Neural progenitor cell (in vitro differentiated cells): ENCODE data around the gene PDE11A. TPM values are rescaled to one million over a fixed set of nuclear protein-coding genes. Genes with fewer than 3 reads are reported as not detected.

Source experiments
- DNase-seq: peaks from one replicate; pipeline ENCODE4 v3.0.0-alpha.2; 2016; ENCODE audit warnings: low spot score
- H2AFZ ChIP-seq: fragments of 200-600 bp; sonication (generic); replicated peaks from 2 replicates; pipeline ENCODE4 v1.6.1; 2016; ENCODE audit warnings: antibody characterized with exemption
- H3F3A ChIP-seq: fragments of 200-600 bp; sonication (generic); 2 replicates; pipeline ENCODE4 v1.6.1; 2016; ENCODE audit warnings: antibody characterized with exemption, low read depth
- H3K27ac ChIP-seq: fragments of 200-600 bp; sonication (generic); 2 replicates; pipeline ENCODE4 v1.5.1; 2016; ENCODE audit warnings: mild to moderate bottlenecking
- H3K27me3 ChIP-seq: fragments of 200-600 bp; sonication (generic); 2 replicates; pipeline ENCODE4 v1.6.1; 2016; ENCODE audit warnings: mild to moderate bottlenecking, moderate library complexity
- H3K36me3 ChIP-seq: fragments of 200-600 bp; sonication (generic); 2 replicates; pipeline ENCODE4 v1.5.1; 2016
- H3K4me1 ChIP-seq: fragments of 200-600 bp; sonication (generic); 2 replicates; pipeline ENCODE4 v1.6.1; 2016; ENCODE audit warnings: mixed run types
- H3K4me2 ChIP-seq: fragments of 200-600 bp; sonication (generic); 2 replicates; pipeline ENCODE4 v1.6.1; 2016
- H3K4me3 ChIP-seq: fragments of 200-600 bp; sonication (generic); 2 replicates; pipeline ENCODE4 v1.5.1; 2016
- H3K79me2 ChIP-seq: fragments of 200-600 bp; sonication (generic); 2 replicates; pipeline ENCODE4 v1.6.1; 2016; ENCODE audit warnings: low read depth
- H3K9ac ChIP-seq: fragments of 200-600 bp; sonication (generic); 2 replicates; pipeline ENCODE4 v1.6.1; 2016
- H3K9me3 ChIP-seq: fragments of 200-600 bp; sonication (generic); 2 replicates; pipeline ENCODE4 v1.5.1; 2016; ENCODE audit warnings: low read depth
- H4K20me1 ChIP-seq: fragments of 200-600 bp; sonication (generic); 2 replicates; pipeline ENCODE4 v1.6.1; 2016; ENCODE audit warnings: low read depth
- H3K27ac Mint-ChIP-seq: 3 replicates; pipeline ENCODE4 v1.8.0; 2021; ENCODE audit warnings: mixed read lengths
- H3K27me3 Mint-ChIP-seq: 2 replicates; pipeline ENCODE4 v1.8.0; 2022; ENCODE audit warnings: low read depth, mild to moderate bottlenecking, inconsistent platforms, moderate library complexity, mixed read lengths; ENCODE audit not compliant: insufficient read depth
- H3K36me3 Mint-ChIP-seq: 3 replicates; pipeline ENCODE4 v1.8.0; 2021; ENCODE audit warnings: mixed read lengths
- H3K4me1 Mint-ChIP-seq: 3 replicates; pipeline ENCODE4 v1.8.0; 2021; ENCODE audit warnings: mixed read lengths
- H3K4me3 Mint-ChIP-seq: 3 replicates; pipeline ENCODE4 v1.8.0; 2021; ENCODE audit warnings: mild to moderate bottlenecking, moderate library complexity, mixed read lengths
- H3K9me3 Mint-ChIP-seq: 3 replicates; pipeline ENCODE4 v1.8.0; 2020; ENCODE audit warnings: mixed read lengths
- EZH2 ChIP-seq: fragments of 200-600 bp; sonication (generic); IDR thresholded peaks from 2 replicates; pipeline ENCODE4 v1.6.1; 2017; ENCODE audit warnings: antibody characterized with exemption, mild to moderate bottlenecking, moderate library complexity
- EZH2phosphoT487 ChIP-seq: fragments of 200-600 bp; sonication (generic); IDR thresholded peaks from 2 replicates; pipeline ENCODE4 v1.6.1; 2017; ENCODE audit warnings: antibody characterized with exemption
- total RNA-seq: library from RNA; depleted of rRNA; stranded (reverse); fragments of >200 nt; gene quantifications from 2 replicates; pipeline ENCODE4 v1.2.3, GENCODE V29; 2015; ENCODE audit warnings: low replicate concordance
- TF ChIP-seq, protein P1 (sequence below): fragments of 200-600 bp; sonication (generic); IDR thresholded peaks from 2 replicates; pipeline ENCODE4 v1.5.1; 2017; ENCODE audit warnings: antibody characterized with exemption, mild to moderate bottlenecking

The PDE11A gene
- total RNA-seq, 1 donor from 2014 or later = 0.13 TPM

DNA sequence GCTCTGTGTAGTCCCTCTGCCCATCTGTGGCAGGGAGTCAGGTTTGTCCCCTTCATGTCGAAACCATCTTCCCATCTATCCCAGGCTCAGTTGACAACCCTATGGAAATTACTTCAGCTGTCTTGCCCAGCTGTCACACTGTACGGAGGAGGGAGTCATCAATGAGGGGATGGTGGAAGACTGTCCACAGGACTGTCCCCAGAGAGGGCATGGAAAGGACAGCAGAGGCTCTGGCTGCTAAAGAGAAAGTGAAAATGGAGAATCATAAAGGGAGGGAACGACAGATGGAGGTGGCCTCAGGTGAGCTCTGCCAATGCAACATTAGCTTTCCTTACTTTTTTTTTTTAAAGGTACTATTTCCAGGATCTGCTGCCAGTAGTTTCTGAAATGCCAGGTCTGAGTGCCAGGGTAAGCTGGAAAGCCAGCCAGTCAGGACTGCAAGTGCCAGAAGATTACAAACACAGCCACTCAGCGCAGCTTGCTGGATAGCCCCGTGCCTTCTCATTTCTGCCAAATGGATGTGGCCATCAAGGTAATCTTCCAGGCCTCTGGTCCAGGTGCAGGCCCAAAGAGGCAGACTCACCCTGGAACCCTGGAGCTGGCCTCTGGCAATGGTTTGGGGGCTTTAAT is 487.2 kb downstream of the PDE11A start:
- Mint-ChIP-seq H3K36me3 (no peaks in the 10 kb centered on the region), H3K27ac (no peak overlapping the region), H3K4me1 (no peaks in the 10 kb centered on the region), H3K9me3 (no peaks in the 10 kb centered on the region), H3K4me3 (no peak overlapping the region), H3K27me3 (peaks cover 18% of the 10 kb centered on the region)
- Histone ChIP-seq H3K4me3 (no peak overlapping the region), H2AFZ (no peak overlapping the region), H4K20me1 (no peaks in the 10 kb centered on the region), H3K36me3 (no peaks in the 10 kb centered on the region), H3K9me3 (no peaks in the 10 kb centered on the region), H3K9ac (no peak overlapping the region), H3F3A (no peaks in the 10 kb centered on the region), H3K27me3 (no peaks in the 10 kb centered on the region), H3K4me2 (no peak overlapping the region), H3K4me1 (no peaks in the 10 kb centered on the region), H3K27ac (no peak overlapping the region), H3K79me2 (no peaks in the 10 kb centered on the region)
- no peak for TF ChIP-seq EZH2
- TF ChIP-seq, protein P1, sequence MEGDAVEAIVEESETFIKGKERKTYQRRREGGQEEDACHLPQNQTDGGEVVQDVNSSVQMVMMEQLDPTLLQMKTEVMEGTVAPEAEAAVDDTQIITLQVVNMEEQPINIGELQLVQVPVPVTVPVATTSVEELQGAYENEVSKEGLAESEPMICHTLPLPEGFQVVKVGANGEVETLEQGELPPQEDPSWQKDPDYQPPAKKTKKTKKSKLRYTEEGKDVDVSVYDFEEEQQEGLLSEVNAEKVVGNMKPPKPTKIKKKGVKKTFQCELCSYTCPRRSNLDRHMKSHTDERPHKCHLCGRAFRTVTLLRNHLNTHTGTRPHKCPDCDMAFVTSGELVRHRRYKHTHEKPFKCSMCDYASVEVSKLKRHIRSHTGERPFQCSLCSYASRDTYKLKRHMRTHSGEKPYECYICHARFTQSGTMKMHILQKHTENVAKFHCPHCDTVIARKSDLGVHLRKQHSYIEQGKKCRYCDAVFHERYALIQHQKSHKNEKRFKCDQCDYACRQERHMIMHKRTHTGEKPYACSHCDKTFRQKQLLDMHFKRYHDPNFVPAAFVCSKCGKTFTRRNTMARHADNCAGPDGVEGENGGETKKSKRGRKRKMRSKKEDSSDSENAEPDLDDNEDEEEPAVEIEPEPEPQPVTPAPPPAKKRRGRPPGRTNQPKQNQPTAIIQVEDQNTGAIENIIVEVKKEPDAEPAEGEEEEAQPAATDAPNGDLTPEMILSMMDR = no peak
- no peak for TF ChIP-seq EZH2phosphoT487
- no peak for DNase-seq

- Histone ChIP-seq H3K4me2 (no peak overlapping the region), H4K20me1 (no peaks in the 10 kb centered on the region), H3K4me1 (no peaks in the 10 kb centered on the region), H3K27me3 (no peaks in the 10 kb centered on the region), H3K79me2 (no peaks in the 10 kb centered on the region), H3K36me3 (no peaks in the 10 kb centered on the region), H2AFZ (no peak overlapping the region), H3K27ac (no peak overlapping the region), H3F3A (no peaks in the 10 kb centered on the region), H3K9ac (no peak overlapping the region), H3K4me3 (no peak overlapping the region), H3K9me3 (no peaks in the 10 kb centered on the region)
- Mint-ChIP-seq H3K4me3 (no peak overlapping the region), H3K27ac (no peak overlapping the region), H3K4me1 (no peaks in the 10 kb centered on the region), H3K27me3 (peaks cover 19% of the 10 kb centered on the region), H3K9me3 (no peaks in the 10 kb centered on the region), H3K36me3 (no peaks in the 10 kb centered on the region)
- no peak for TF ChIP-seq EZH2phosphoT487
- TF ChIP-seq, protein P1 = no peak
- TF ChIP-seq EZH2 = no peak
- no peak for DNase-seq
These were observed 488.4 kb downstream of the PDE11A start for GRCh38 chr2:177584030-177584692.

- Histone ChIP-seq H4K20me1 (no peaks in the 10 kb centered on the region), H3K9me3 (no peaks in the 10 kb centered on the region), H3K4me3 (no peak overlapping the region), H3K79me2 (no peaks in the 10 kb centered on the region), H3K4me1 (no peaks in the 10 kb centered on the region), H3F3A (no peaks in the 10 kb centered on the region), H3K9ac (no peak overlapping the region), H3K36me3 (no peaks in the 10 kb centered on the region), H3K27me3 (no peaks in the 10 kb centered on the region), H3K4me2 (no peak overlapping the region), H2AFZ (no peak overlapping the region), H3K27ac (no peak overlapping the region)
- H3K27ac Mint-ChIP-seq = no peak overlapping the region
- H3K4me1 Mint-ChIP-seq = no peaks in the 10 kb centered on the region
- peaks cover 13% of the 10 kb centered on the region for H3K27me3 Mint-ChIP-seq
- no peak for DNase-seq
- H3K9me3 Mint-ChIP-seq = no peaks in the 10 kb centered on the region
- H3K4me3 Mint-ChIP-seq = no peak overlapping the region
- H3K36me3 Mint-ChIP-seq = no peaks in the 10 kb centered on the region
- TF ChIP-seq, protein P1 = no peak
- TF ChIP-seq EZH2phosphoT487 (no peak), EZH2 (no peak)
These were observed 490.6 kb downstream of the PDE11A start for GRCh38 chr2:177582000-177582399.
